GM21717 (cell line): ENCODE data around the gene SLCO1C1.
"Not testable (repeated sequence)": the region's sequence is repeated elsewhere in the genome, so short reads cannot be mapped to it uniquely, and the experiment has no call there.

ENCODE experiments used
- ATAC-seq: cut with Tn5 transposase; IDR thresholded peaks from one replicate; pipeline ENCODE4 v1.9.1; 2021; ENCODE audit warnings: mild to moderate bottlenecking, moderate library complexity; ENCODE audit not compliant: unreplicated experiment

The SLCO1C1 gene

GRCh38 chr12:20695232-20695631 is at the start of gene SLCO1C1:
SLCO1C1 (plus strand) TSS chr12:20695332; CDS start chr12:20699577, 4,245 bp downstream.
- no peak for ATAC-seq

GRCh38 chr12:20646239-20646827 is 48.8 kb upstream of the SLCO1C1 start:
- ATAC-seq, result no peak

- no peak for ATAC-seq
Measured at GRCh38 chr12:20653871-20654270, 41.3 kb upstream of the SLCO1C1 start.

GRCh38 chr12:20656600-20656999 is 38.5 kb upstream of the SLCO1C1 start:
- ATAC-seq, result no peak

GRCh38 chr12:20657496-20657895 is 37.6 kb upstream of the SLCO1C1 start:
- no peak for ATAC-seq

GRCh38 chr12:20681334-20681733 is 13.8 kb upstream of the SLCO1C1 start:
- ATAC-seq, result no peak

- no peak for ATAC-seq
Measured at GRCh38 chr12:20696181-20696905, 1.2 kb downstream of the SLCO1C1 start.

- no peak for ATAC-seq
Measured at GRCh38 chr12:20701106-20701505, 6.0 kb downstream of the SLCO1C1 start.

- no peak for ATAC-seq
Measured at GRCh38 chr12:20704860-20705259, 9.7 kb downstream of the SLCO1C1 start.

- no peak for ATAC-seq
Measured at GRCh38 chr12:20711846-20712245, 16.7 kb downstream of the SLCO1C1 start.

- no peak for ATAC-seq
Measured at GRCh38 chr12:20716037-20716436, 20.9 kb downstream of the SLCO1C1 start.

GRCh38 chr12:20716985-20717384 is 21.9 kb downstream of the SLCO1C1 start:
- no peak for ATAC-seq

GRCh38 chr12:20718294-20718693 is 23.2 kb downstream of the SLCO1C1 start:
- no peak for ATAC-seq

- no peak for ATAC-seq
Measured at GRCh38 chr12:20722142-20722541, 27.0 kb downstream of the SLCO1C1 start.

GRCh38 chr12:20731274-20731673 is 36.1 kb downstream of the SLCO1C1 start:
- no peak for ATAC-seq

- ATAC-seq, result no peak
Measured at GRCh38 chr12:20740972-20741371, 45.8 kb downstream of the SLCO1C1 start.

GRCh38 chr12:20748198-20748597 is 53.1 kb downstream of the SLCO1C1 start:
- ATAC-seq, result no peak

- ATAC-seq, result no peak
Measured at GRCh38 chr12:20751046-20751445, 55.9 kb downstream of the SLCO1C1 start.

- ATAC-seq, result no peak
Measured at GRCh38 chr12:20777420-20777819, 82.3 kb downstream of the SLCO1C1 start.

- no peak for ATAC-seq
Measured at GRCh38 chr12:20778969-20779368, 83.8 kb downstream of the SLCO1C1 start.

- ATAC-seq, result not testable (repeated sequence)
Measured at GRCh38 chr12:20779971-20780370, 84.8 kb downstream of the SLCO1C1 start.

GRCh38 chr12:20783796-20784357 is 88.7 kb downstream of the SLCO1C1 start:
- ATAC-seq, result not testable (repeated sequence)
